NCI-H187 treated with DMSO at 0.1 percent for 48 hours (cell line): ENCODE data around the gene CCDC60.
A peak's percentile ranks its signal among the peaks of the same experiment; 100 is the strongest.

ENCODE experiments used
- DNase-seq: peaks from one replicate; lab custom pipeline; 2025; lab: John Stamatoyannopoulos, UW

Gene CCDC60

DNA sequence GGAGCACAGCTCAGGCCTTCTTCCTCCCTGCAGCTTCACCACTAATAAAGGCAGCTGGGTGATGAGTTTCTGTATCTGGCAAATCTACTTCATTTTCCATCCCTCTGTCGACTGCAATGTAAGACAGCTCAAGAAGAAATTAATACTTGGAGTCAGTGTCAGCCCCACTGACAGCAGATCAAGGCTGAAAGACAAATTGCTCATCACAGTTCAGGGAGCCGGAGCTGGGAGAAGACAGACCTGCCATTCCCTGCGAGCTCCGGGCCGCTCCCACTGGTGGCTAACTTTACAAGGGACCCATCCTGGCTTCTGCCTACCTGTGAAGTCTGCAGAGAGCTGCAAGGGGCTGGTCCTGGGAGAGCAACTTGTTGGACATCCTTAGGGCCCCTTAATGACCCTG is 49.8 kb downstream of the CCDC60 start:
- no peak for DNase-seq

DNA sequence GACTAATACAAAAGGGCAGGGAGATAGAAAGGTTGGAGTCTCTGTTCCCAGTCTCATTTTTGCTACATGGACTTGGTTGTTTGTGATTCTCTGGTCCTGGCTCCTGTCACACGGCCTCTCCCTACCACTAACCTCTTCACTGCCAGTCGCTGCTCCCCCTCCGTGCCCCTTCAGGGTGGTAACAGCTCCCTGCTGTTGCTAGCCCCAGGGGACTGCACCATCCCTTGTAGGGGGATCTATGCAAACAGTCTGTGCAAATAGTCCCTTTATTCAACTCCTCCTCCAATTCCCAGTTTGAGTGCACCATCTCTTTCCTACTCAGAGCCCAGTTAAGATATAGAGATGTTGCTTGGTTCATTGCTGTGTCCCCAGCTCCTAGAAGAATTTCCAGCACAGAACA is 51.1 kb downstream of the CCDC60 start:
- peak; percentile 52 for DNase-seq

DNA sequence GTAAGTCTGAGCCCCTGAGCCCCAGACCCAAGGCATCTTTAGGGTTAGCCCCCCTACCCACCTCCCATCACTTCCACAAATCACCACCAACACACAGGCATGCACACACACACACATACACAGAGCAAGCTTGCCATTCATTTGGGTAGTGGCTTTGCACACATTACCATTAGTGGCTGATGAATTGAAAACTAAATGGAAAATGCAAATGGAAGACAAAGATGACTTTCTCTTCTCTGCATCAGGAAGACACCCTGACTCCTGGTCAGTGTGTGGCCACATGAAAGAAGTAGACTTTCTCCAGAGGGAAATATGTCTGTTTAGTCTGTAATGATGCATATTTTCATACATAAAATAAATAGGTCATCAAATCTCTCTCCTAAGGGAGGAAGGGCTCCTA is 55.2 kb downstream of the CCDC60 start:
- no peak for DNase-seq

DNA sequence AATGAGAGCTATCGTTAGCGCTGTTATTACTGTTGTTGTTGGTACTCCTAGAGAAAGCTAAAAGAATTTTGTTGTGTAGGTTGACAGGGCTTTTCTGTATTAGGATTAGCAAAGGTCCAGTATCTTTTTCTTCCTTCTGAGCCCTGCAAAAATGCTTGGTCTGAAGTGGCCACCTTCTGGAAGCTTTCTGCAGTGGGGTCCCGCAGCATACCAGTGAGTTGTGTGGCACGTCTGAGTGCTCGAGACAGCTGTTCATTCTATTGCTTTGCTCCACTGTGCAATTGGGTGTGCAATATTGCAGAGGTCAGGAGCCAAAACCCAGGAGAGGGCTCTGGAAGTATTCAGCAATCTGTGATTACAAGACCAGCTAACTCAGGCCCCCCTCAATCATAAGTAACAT is 57.1 kb downstream of the CCDC60 start:
- DNase-seq, result no peak

DNA sequence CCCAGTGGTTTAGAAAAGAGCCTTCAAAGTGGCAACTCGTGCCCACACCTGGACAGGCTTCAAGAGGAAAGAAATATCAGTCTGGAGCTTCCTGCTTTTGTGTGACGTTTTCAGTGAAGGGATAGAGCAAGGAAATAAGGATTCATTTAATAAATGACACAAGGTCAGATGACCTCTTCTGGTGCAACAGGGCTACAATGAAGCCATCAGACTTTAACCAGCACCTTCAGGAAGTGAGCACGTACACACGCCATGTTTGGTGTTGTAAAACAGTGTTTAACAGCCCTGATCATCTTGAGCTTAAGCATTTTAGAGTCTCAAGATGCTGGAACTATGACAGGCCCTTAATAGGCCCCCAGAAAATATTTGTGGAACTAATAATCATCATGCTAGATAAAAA is 59.1 kb downstream of the CCDC60 start:
- no peak for DNase-seq

DNA sequence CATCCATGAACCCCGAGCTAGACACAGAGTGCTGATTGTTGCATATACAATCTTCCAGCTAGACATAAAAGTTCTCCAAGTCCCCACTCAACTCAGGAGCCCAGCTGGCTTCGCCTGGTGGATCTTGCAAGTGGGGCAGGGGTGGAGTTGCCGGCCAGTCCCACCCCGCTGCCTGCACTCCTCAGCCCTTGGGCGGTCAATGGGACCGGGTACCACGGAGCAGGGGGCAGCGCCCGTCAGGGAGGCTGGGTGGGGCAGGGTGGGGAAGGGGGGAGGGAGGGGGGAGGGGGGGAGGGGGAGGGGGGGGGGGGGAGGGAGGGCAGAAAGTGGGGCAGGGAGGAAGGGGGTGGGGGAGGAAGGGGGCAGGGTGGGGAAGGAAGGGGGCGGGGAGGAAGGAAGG is 63.0 kb downstream of the CCDC60 start:
- no peak for DNase-seq

DNA sequence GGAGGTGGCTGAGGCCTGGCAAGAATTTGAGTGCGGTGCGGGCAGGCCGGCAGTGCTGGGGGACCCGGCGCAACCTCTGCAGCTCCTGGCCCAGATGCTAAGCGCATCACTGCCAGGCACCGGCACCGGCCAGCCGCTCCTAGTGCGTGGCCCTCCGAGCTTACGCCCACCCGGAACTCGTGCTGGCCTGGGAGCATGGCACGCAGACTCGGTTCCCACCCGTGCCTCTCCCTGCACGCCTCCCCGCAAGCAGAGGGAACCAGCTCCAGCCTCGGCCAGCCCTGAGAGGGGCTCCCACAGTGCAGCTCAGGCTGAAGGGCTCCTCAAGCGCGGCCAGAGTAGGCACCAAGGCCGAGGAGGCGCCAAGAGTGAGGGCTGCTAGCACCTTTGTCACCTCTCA is 63.7 kb downstream of the CCDC60 start:
- DNase-seq, result no peak

DNA sequence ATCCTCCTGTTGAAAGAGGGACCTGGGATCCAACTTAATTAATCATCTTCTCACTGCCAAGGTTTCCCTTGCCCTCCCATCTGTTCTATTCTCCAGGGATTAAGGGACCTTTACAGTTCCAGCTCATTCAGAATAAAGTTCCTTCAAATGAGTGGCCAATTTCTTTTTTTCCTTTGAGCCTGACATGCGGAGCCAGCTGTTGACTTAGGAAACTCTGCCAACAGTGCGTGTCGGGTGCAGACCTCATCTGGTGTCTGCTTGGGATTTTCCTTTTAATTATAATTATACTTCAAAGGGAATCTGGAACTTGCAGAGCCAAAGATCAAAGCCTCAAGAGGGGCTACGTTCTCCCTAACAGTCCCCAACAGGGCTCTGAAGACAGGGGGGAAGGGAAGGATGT is 64.8 kb downstream of the CCDC60 start:
- no peak for DNase-seq

DNA sequence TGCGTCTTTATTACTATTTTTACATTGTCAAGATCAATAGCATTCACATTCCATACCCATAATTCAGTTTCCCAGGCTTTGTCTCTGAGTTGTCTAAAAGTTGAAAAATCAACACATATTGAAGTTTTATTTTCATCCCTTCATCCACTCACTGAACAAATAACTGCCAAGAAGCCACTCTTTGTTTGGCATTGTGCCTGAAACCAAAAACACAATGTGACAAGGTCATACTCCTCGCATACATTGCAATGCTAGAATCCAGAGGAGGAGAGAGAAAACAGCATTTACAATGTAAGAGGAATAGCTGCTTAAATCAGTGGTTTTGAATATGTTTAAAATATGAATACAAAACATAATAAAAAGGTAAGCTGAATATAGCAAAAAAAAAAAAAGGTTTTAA is 71.8 kb downstream of the CCDC60 start:
- no peak for DNase-seq

DNA sequence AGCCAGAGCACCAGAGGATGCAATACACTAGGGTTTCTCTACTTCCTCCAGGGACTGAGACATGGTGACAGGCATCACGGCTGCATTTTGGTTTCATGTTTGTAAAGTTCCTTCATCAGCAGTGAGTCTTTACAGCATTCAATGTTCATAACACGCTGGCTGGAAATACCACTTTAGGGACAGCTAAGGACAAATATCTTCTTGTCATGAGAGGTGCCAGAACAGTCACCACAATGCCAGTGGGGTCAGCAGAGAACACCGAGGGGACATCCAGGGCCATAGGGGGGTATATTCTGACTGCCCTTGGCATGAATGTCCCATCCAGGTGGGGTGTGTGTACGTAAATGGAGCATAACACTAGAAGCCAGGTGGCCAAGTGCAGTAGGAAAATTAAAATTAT is 72.3 kb downstream of the CCDC60 start:
- DNase-seq, result no peak

DNA sequence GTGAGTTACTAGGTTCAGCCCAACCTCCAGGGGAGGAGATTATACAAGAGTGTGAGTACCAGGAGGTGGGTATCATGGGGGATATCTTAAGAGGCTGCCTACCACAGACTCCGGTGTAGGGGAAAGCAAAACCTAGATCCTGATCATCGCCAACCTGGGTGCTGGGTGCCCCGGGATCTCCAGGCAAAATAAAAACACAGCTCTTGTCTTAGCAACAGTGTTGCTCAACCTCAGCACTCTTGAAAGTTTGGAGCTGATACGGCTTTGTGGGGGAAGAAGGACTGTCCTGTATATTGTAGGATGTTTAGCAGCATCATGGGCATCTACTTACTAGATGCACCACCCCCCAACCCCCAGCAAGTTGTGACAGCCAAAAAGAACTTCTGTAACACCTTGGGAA is 74.5 kb downstream of the CCDC60 start:
- no peak for DNase-seq

DNA sequence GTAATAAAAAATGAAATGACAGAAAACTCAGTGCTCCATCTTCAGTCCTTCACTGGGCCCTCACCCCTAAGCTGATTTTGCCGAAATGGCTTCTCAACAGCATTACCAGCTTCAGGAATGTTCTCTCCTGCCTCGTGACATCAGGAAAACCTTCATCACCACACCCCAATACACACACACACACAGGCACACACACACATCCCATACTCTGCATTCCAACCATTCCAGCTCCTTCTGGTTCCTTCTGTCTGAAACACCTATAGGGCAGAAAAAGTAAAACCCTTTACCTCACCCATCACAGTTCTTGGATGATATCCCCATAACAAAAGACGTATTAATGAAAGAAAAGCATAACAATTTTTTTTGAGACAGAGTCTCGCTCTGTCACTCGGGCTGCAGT is 75.9 kb downstream of the CCDC60 start:
- no peak for DNase-seq

DNA sequence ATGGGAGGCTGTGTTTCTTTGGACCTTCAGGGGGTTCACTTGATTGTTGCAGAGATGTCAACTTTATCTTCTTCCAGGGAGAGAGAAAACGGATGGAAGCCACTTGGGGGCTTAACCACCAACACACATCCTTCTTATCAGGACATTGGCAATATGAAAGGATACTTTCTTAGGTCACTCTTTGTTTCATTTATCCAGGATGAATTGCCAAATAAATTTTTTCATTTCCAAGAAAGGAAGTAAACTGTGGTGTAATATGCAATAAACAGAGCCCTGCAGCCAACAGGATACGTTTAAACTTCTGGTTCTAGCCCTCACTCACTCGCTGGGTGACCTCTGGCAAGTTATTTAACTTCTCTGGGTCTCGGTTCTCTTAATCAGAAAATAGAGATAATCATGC is 77.8 kb downstream of the CCDC60 start:
- DNase-seq, result no peak

DNA sequence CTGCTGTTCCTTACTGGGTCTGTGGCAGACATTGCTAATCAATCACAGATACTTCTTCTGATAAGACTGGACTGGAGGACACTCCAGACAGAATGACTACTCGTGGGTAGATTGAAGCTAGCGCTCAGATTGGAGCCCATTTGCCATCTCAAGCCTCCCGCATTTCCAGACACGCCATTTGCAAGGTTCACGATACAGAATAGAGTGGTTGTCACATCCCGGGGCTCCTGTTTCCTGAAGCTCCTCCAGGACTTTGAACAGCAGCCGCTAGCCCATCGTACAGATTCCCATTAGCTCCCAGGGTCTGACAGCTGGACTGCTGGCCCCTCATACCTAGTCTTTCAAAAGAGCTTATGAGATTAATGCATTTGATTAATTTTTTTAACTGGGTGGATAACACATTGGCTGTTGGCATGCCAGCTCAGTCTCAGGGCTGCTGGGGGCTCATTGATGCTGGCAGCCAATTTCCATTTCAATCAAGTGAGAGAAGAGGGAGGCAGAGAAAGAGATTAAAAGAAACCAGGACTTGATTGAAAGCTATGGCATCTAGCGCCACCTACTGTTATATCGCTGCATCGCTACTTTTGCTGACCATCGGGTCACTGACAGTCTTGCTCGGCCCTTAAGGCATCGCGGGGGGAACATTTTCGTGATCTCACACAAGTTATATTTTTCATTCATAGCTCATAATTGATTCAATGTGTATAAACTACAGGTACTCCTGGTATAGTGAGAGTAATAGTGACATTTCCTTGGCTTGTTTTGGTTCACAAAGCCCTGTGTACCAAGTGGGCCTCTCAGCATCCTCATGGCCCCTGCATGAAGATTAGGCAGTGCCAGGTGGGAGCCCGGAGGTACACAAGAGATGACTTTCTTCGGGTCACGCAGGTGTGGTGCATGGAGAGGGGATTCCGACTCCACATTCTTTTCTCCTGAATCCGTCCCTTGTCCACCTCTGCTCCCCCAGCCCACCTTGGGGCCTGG is 78.6 kb downstream of the CCDC60 start:
- DNase-seq, result peak; percentile 79

DNA sequence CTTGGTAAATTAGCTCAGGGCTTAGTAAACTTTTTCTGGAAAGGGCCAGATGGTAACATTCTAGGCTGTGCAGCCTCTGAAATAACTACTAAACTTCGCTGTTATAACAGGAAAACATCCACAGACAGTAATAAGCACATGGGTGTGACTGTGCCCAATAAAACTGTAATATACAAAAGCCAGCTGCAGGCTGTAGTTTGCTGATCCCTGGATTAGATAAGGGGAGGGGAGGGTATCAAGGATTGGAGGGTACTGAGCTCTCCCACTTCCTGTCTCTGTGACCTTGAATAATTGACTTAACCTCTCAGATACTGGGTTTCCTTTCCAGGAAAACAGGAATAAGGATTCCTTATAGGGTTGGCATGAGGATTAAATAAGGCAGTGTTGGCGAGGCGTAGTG is 81.2 kb downstream of the CCDC60 start:
- no peak for DNase-seq

DNA sequence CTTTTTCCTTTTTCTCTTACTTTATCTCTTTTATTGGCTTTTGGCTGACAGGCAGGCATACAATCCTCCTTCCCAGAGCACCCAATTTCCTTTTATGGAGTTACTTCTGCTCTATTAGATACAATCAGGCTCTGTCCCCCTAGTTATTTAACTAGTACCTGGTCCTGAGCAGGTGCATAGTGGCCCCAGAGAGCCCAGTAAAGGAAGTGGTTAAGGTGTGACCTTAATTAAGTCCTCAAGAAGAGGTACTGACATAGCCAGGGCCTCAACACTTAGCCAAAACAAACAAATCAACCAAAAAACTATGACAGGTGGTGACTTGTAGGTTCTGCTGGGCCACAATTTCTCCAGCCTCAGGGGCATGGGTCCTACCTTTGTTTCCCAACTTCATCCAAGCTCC is 82.9 kb downstream of the CCDC60 start:
- DNase-seq, result no peak

DNA sequence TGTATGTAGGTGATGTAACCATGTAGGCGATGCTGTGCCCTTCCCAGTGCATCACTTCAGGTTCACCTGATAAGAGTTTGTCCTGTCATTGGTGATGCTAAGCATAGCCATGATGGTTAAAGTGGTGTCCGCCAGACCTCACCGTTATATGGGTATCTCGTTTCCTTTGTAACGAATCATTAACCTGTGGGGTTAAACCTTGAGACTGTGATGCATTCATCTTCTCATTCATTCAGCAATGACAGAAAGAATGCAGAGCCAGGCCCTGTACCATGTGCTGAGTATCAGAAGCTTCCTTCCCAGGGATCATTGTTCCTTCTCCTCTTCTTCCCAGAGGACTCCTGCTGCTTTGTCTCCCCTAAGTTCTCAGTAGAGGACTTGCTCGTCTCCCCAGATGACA is 84.9 kb downstream of the CCDC60 start:
- DNase-seq, result no peak

DNA sequence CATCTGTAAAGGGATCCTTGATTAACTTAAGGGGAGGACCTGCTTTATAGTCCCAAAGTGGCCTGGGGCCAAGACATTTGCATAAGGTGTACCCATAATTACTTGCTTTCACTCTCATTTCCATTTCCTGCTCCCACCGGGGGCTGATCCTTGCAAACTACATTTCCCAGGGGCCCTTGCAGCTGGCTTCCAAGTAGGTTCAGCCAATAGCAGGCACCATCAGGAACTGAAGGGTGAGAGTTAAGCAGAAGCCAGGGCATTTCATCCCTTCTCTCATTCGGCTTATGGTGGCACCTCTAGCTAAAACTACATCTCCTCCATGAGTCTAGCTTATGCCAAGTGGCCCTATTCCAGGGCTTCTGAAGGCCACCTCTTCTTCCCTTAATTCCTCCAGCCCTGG is 88.8 kb downstream of the CCDC60 start:
- no peak for DNase-seq

DNA sequence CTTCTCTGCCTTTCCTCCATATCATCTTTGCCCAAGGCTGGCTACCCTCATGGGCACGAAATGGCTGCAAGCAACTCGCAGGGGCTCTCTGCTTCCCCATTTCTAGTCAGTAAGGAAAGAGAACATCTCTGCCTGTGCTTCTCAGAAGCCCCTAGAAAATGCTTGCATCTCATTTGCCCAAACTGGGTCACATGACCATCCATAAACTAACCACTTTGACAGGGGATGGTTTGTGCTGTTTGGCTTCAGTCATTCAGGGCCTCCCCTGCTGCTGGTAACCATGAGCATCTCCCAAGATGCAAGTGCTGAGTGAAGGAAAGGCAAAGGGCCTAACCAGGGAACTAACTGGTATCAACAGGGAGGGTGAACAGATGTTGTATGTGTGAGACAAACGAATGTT is 91.1 kb downstream of the CCDC60 start:
- DNase-seq, result no peak

DNA sequence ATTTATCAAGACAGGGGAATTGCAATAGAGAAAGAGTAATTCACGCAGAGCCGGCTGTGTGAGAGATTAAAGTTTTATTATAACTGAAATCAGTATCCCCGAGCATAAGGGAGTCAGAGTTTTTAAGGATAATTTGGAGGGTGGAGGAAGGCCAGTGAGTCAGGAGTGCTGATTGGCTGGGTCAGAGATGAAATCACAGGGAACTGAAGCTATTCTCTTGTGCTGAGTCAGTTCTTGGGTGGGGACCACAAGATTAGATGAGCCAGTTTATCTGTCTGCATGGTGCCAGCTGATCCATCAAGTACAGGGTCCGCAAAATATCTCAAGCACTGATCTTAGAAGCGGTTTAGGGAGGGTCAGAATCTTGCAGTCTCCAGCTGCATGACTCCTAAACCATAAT is 96.6 kb downstream of the CCDC60 start:
- no peak for DNase-seq

DNA sequence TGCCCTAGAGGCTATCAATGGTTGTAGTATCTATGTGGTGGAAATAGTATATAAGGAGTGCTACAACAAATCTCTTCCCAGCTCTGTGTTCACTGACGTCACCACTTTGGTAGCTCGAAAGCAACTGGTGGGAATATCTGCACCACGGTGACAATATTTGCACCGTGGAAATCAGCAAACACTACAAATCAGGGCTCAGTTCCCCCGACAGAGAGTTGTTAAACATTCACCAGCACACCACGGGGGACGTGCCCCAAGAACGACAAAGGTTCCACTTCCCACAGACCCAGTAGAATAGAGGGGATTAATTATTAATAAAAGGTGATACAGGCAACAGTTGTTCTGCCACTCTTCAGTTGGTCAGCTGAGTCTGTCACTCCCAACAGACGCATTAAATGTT is 98.4 kb downstream of the CCDC60 start:
- DNase-seq, result no peak

DNA sequence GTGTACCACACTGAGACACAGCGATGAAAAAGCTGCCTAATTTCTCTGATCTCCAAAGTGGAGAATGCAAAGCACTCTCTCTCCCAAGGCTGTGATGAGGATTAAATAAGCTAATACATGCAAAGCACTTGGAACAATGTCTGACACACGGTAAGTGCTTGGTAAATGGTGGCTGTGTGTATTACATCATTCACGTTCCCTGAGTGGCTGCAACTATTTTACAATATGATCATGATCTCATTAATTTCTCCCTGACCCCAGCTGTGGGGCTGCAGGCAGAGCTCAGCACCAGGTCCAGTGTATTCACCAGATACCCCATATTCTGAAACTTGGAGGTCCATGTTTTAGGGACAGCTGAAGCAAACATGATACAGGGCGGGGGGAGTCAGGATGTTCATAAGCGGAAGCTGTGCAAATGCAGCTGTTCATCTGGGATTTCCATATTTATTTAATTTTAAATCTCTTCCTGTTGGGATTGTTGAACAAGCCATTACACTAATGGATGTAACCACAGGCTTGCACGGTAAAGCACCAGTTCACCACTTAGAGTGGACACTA is 106.4 kb downstream of the CCDC60 start:
- no peak for DNase-seq

DNA sequence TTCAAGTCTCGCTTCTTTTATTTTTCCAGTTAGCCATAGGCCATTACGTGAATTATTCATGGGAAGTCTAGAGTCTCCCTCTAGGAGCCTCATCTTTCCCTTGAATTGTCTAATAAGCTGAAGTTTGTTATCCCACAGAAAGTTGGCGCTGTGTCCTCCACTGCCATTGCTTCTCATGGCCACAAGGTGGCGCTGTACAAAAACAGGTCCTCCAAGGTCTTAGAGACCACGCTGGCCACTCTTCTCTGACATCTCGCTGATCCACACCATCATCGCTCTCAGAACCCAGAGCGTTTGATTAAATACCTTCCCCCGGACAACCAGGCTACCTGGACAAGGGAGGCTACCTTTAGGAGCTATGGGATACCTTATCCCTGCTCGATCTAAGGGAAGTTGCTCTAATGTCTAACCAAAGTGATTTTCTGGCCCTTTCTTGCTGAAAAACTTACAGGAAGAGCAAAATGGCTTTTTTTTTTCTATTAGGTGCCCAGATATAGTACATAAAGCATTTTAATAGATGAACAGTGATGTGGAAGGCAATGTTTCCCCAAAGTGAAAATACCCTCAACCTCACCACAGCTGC is 110.0 kb downstream of the CCDC60 start:
- DNase-seq, result no peak
